ENCODE results near the gene FRRS1.

GRCh38 chr1:99731384-99731783 is 35.1 kb downstream of the FRRS1 start:
- no peak for TF ChIP-seq EZH2phosphoT487 (IDR thresholded peaks at IDR 0.05; ENCODE audit: insufficient read depth, low read depth)
- TF ChIP-seq EZH2 (IDR thresholded peaks at IDR 0.05; ENCODE audit: insufficient read depth, poor library complexity, severe bottlenecking): no peak

Data from GM23248 (cell line).